ENCODE measurements around the gene CBX3. TPM values are rescaled to one million over a fixed set of nuclear protein-coding genes. Genes with fewer than 3 reads are reported as not detected.

The CBX3 gene
- total and polyA plus RNA-seq, 2 of the 13 experiments (the other 11 are each of a cell fraction or from before 2014, with no cell fraction given): 53.9 to 249 TPM

- TF ChIP-seq ZHX1 (CRISPR knock-in tag; IDR thresholded peaks at IDR 0.05; ENCODE audit: low read depth) (no peak), NCOR1 (IDR thresholded peaks at IDR 0.05; ENCODE audit: borderline replicate concordance, low read length) (no peak), BCL6 (CRISPR knock-in tag; IDR thresholded peaks at IDR 0.05) (no peak), ARNTL (CRISPR knock-in tag; IDR thresholded peaks at IDR 0.05) (no peak), SNAPC5 (CRISPR knock-in tag; IDR thresholded peaks at IDR 0.05; ENCODE audit: borderline replicate concordance) (no peak)
Observed at GRCh38 chr7:26160896-26161295, 40.6 kb upstream of the CBX3 start (continued).

- no peak overlapping the region for H3K4me2 ChIP-seq (ENCODE audit: low read depth, low read length)
- in situ Hi-C loops (cut with HindIII; ENCODE audit: extremely low pct_ligation_motif_present, low pct_unique_long_range_greater_than_20kb): no loop called here
- H3K79me2 ChIP-seq (ENCODE audit: insufficient read depth, low read length): peaks cover 8% of the 10 kb centered on the region
- H3K9me3 ChIP-seq (ENCODE audit: low read length): no peaks in the 10 kb centered on the region
- H3K27me3 ChIP-seq (ENCODE audit: control insufficient read depth in 1 of 2, insufficient read depth in 2 of 2, low read length in 2 of 2): no peaks in the 10 kb centered on the region
- peaks cover 28% of the 10 kb centered on the region for H3K4me1 ChIP-seq (ENCODE audit: insufficient read depth, low read length)
- DNase-seq (ENCODE audit: low spot score): no peak
- H3K9ac ChIP-seq (ENCODE audit: insufficient read depth, low read depth, low read length): no peak overlapping the region
- no peak overlapping the region for H3K27ac ChIP-seq (ENCODE audit: extremely low read length, insufficient read depth, low read length)
- no peak for ATAC-seq
- intact Hi-C loops (cut with micrococcal nuclease; ENCODE audit: unreplicated experiment): no loop called here
- CTCF ChIA-PET (ENCODE audit: low intra/inter-chr PET ratio, low total read pairs): no interaction called here
- WGBS (ENCODE audit: low lambda C conversion rate): 99% methylated on average over 2 of the region's 2 CpGs
- H4K20me1 ChIP-seq (ENCODE audit: insufficient read depth, low read length): no peaks in the 10 kb centered on the region
- H2AFZ ChIP-seq (ENCODE audit: low read length): no peak overlapping the region
- no peak for FAIRE-seq
- no peak overlapping the region for H3K4me3 ChIP-seq (replicated peaks in 1 of 3; ENCODE audit: insufficient read depth in 1 of 3, low read depth in 2 of 3, low read length in 3 of 3)
- no peaks in the 10 kb centered on the region for H3K36me3 ChIP-seq (replicated peaks in 1 of 2; ENCODE audit: control insufficient read depth in 1 of 2, insufficient read depth in 2 of 2, low read length in 2 of 2)
- BruUV-seq (replicated peaks): no TSS peak
- POLR2A ChIA-PET: interaction anchor here (2.2 to 2.7 kb wide), 2 partner anchors 10 to 26 kb away, joined by 8 to 10 read pairs; partner anchors contain the start of gene NFE2L3
- TF ChIP-seq HHEX (CRISPR knock-in tag; IDR thresholded peaks at IDR 0.05) (no peak), HNF1A (IDR thresholded peaks at IDR 0.05; ENCODE audit: low read depth) (no peak), HNF1A (CRISPR knock-in tag; IDR thresholded peaks at IDR 0.05; ENCODE audit: borderline replicate concordance) (no peak), ZBTB7B (CRISPR knock-in tag; IDR thresholded peaks at IDR 0.05) (no peak), ZBTB20 (CRISPR knock-in tag; IDR thresholded peaks at IDR 0.05; ENCODE audit: borderline replicate concordance, low read depth) (no peak), ZNF558 (CRISPR knock-in tag; IDR thresholded peaks at IDR 0.05; ENCODE audit: borderline replicate concordance) (no peak), ZBED4 (CRISPR knock-in tag; IDR thresholded peaks at IDR 0.05; ENCODE audit: borderline replicate concordance) (no peak), ELF4 (CRISPR knock-in tag; IDR thresholded peaks at IDR 0.05; ENCODE audit: borderline replicate concordance) (no peak)
Observed at GRCh38 chr7:26162431-26162830, 39.1 kb upstream of the CBX3 start.

All from HepG2 (cell line).